HFFc6 (cell line): Measurements from ENCODE around the gene SPATA45. TPM values are rescaled to one million over a fixed set of nuclear protein-coding genes. Genes with fewer than 3 reads are reported as not detected.
"Not testable (repeated sequence)": the region's sequence is repeated elsewhere in the genome, so short reads cannot be mapped to it uniquely, and the experiment has no call there.

Experiments
- DNase-seq: peaks from one replicate; pipeline ENCODE4 v3.0.0-alpha.2; 2018
- H3K27ac Mint-ChIP-seq: 2 replicates; pipeline ENCODE4 v1.8.0; 2020; ENCODE audit warnings: mild to moderate bottlenecking, mixed read lengths
- H3K27me3 Mint-ChIP-seq: 2 replicates; pipeline ENCODE4 v1.8.0; 2021; ENCODE audit warnings: mild to moderate bottlenecking, moderate library complexity, mixed read lengths; ENCODE audit not compliant: insufficient read depth
- H3K36me3 Mint-ChIP-seq: 2 replicates; pipeline ENCODE4 v1.8.0; 2021; ENCODE audit warnings: low read depth, mixed read lengths
- H3K4me1 Mint-ChIP-seq: 2 replicates; pipeline ENCODE4 v1.8.0; 2020; ENCODE audit warnings: low read depth, mixed read lengths
- H3K4me3 Mint-ChIP-seq: 2 replicates; pipeline ENCODE4 v1.8.0; 2020; ENCODE audit warnings: mild to moderate bottlenecking, moderate library complexity, mixed read lengths
- H3K9me3 Mint-ChIP-seq: 2 replicates; pipeline ENCODE4 v1.8.0; 2020; ENCODE audit warnings: mild to moderate bottlenecking, mixed read lengths
- total RNA-seq, 6 experiments: library from RNA; stranded (reverse); fragmentation: NEBNext Ultra II Directional; extraction: Animal tissue kit (Norgen Biotek cat#: 25700); gene quantifications; 2 replicates in 1 of 6; 3 replicates in 5 of 6; pipeline ENCODE4 v1.2.3, GENCODE V29; 2021
- TF ChIP-seq, protein P1 (sequence below): fragments of 200-600 bp; sonication (generic); IDR thresholded peaks from 2 replicates; pipeline ENCODE4 v1.5.0; 2021; ENCODE audit warnings: antibody characterized with exemption, mild to moderate bottlenecking

Gene SPATA45
- total RNA-seq, 6 experiments from 2014 or later, result not detected

DNA sequence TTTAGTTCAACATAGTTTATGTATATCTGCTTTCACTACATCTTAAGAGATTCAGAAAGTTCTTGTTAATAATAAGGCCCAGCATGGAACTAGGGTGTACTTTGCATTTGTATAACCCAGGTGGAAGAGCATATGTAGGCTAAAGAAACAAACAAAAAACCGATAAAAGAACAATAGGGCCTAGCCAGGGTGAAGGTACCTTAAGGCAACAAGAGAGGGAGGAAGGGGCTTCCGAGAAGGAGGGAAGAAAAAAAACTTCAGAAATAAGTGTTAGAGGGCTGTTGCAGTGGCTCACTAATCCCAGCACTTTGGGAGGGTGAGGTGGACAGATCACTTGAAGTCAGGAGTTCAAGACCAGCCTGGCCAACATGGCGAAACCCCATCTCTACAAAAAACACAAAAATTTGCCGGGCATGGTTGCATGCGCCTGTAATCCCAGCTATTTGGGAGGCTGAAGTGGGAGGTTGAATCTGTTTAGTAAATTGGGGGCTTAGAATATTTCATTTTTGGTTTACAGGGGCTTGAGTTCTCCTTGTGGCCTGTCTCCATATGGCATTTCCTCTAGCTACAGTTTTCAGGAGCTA, 4.7 kb upstream of the SPATA45 start:
- Mint-ChIP-seq H3K4me3 (no peak overlapping the region), H3K27me3 (no peaks in the 10 kb centered on the region), H3K4me1 (peaks cover 7% of the 10 kb centered on the region; the same call in 1 of the 2 replicates), H3K9me3 (no peaks in the 10 kb centered on the region), H3K27ac (no peak overlapping the region), H3K36me3 (no peaks in the 10 kb centered on the region)
- TF ChIP-seq, protein P1, sequence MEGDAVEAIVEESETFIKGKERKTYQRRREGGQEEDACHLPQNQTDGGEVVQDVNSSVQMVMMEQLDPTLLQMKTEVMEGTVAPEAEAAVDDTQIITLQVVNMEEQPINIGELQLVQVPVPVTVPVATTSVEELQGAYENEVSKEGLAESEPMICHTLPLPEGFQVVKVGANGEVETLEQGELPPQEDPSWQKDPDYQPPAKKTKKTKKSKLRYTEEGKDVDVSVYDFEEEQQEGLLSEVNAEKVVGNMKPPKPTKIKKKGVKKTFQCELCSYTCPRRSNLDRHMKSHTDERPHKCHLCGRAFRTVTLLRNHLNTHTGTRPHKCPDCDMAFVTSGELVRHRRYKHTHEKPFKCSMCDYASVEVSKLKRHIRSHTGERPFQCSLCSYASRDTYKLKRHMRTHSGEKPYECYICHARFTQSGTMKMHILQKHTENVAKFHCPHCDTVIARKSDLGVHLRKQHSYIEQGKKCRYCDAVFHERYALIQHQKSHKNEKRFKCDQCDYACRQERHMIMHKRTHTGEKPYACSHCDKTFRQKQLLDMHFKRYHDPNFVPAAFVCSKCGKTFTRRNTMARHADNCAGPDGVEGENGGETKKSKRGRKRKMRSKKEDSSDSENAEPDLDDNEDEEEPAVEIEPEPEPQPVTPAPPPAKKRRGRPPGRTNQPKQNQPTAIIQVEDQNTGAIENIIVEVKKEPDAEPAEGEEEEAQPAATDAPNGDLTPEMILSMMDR, result no peak
- DNase-seq, result no peak

DNA sequence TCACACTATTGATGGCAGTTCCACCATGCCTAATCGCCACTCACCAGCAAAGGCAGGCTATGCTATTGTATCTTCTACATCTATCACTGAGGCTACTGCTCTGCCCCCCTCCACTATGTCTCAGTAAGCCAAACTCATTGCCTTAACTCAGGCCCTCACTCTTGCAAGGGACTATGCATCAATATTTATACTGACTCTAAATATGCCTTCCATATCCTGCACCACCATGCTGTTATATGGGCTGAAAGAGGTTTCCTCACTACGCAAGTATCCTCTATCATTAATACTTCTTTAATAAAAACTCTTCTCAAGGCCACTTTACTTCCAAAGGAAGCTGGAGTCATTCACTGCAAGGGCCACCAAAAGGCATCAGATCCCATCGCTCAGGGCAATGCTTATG, 2.9 kb downstream of the SPATA45 start:
- H3K27me3 Mint-ChIP-seq, DNase-seq, H3K27ac Mint-ChIP-seq, H3K4me3 Mint-ChIP-seq, H3K36me3 Mint-ChIP-seq, H3K4me1 Mint-ChIP-seq, H3K9me3 Mint-ChIP-seq: not testable (repeated sequence)

DNA sequence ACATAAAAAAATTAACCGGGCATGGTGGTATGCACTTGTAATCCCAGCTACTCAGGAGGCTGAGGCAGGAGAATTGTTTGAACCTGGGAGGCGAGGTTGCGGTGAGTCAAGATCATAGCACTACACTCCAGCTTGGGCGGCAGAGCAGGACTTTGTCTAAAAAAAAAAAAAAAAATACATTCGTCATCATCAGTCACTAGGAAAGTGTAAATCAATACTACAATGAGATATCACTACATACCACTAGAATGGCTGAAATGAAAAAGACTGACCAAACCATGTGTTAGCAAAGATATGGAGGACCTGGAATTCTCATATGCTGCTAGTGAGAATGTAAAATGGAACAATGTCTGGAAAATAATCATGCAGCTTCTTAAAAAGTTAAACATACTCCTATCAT, 9.3 kb downstream of the SPATA45 start:
- Mint-ChIP-seq H3K9me3 (no peaks in the 10 kb centered on the region), H3K4me3 (no peak overlapping the region), H3K27ac (no peak overlapping the region), H3K27me3 (no peaks in the 10 kb centered on the region; the same call in none of the 2 replicates), H3K36me3 (no peaks in the 10 kb centered on the region), H3K4me1 (no peaks in the 10 kb centered on the region)
- TF ChIP-seq, protein P1, result no peak
- no peak for DNase-seq

DNA sequence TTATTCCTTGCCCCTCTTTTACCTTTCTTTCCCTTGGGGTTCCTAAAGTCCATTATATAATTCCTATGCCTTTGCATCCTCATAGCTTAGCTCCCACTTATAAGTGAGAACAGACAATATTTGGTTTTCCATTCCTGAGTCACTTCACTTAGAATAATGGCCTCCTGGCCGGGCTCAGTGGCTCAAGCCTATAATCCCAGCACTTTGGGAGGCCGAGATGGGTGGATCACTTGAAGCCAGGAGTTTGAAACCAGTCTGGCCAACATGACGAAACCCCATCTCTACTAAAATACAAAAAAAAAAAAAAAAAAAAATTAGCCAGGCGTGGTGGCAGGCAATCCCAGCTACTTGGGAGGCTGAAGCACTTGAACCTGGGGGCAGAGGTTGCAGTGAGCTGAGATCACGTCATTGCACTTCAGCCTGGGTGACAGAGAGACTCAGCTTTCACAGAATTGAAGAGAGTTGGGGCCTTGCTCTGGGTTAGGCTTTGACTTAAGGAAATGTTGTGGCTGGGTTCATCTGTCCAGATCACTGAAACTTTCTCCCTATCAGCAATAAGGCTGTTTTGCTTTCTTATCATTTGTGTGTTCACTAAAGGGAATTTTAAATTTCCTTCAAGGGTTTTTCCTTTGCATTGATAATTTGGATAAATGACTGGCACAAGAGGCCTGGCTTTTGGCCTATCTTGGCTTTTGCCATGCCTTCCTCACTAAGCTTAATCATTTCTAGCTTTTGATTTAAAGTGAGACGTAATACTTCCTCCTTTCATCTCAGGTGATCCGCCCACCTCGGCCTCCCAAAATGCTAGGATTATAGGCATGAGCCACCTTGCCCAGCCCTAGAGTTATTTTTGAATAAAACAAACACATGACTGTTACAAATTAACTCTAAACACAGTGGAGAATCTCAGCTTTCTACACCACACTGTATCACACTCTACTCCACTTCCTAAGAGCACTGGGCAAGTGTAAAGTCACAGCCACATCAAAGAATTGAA, 13.9 kb downstream of the SPATA45 start:
- not testable (repeated sequence) for H3K4me1 Mint-ChIP-seq, H3K27me3 Mint-ChIP-seq, H3K36me3 Mint-ChIP-seq, DNase-seq, H3K4me3 Mint-ChIP-seq, H3K9me3 Mint-ChIP-seq, H3K27ac Mint-ChIP-seq

DNA sequence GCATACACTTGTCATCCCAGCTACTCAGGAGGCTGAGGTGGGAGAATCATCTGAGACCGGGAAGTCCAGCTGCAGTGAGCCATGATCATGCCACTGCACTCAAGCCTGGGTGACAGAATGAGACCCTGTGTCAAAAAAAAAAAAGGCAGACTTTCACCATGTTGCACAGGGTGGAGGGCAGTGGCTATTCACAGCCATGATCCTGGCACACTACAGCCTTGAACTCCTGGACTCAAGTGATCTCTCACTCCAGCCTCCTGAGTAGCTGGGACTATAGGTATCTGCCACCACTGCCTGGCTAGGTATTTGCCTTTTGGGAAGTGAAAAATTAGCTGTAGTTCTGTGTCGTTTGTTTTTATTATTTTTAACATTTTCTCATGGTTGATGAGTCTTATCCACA, 19.1 kb downstream of the SPATA45 start:
- Mint-ChIP-seq H3K4me3 (no peak overlapping the region), H3K4me1 (no peaks in the 10 kb centered on the region), H3K27ac (no peak overlapping the region), H3K9me3 (peaks cover 27% of the 10 kb centered on the region), H3K36me3 (peaks cover 17% of the 10 kb centered on the region), H3K27me3 (peaks cover 6% of the 10 kb centered on the region)
- DNase-seq, result no peak
- TF ChIP-seq, protein P1, result no peak

DNA sequence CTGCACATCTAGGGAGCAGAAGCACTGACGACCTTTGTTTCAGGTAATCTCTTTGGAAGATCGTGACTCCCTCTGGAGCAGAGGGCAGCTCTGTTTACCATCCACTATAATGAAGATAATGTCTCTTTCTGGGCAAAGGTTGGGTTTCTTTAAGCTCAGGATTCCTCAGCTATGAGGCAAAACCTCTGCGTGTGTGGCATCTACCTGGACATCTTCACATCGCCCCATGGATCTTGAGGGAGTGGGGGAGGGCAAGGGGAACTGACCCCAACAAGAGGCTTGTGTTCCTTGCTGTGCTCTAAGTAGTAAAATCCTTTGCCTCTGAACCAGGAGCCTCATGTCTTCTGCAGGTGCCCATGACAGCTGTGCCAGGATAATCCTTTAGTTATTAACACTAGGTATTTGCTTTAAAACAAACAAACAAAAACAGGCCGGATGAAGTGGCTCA, 19.6 kb downstream of the SPATA45 start:
- Mint-ChIP-seq H3K27me3 (peaks cover 6% of the 10 kb centered on the region), H3K27ac (no peak overlapping the region), H3K4me1 (no peaks in the 10 kb centered on the region), H3K4me3 (no peak overlapping the region), H3K36me3 (peaks cover 17% of the 10 kb centered on the region), H3K9me3 (peaks cover 27% of the 10 kb centered on the region)
- TF ChIP-seq, protein P1, result no peak
- DNase-seq, result no peak
